Neural progenitor cell (in vitro differentiated cells): ENCODE results near the gene NDUFB2.

Source experiments
- EZH2phosphoT487 ChIP-seq: fragments of 200-600 bp; sonication (generic); IDR thresholded peaks from 2 replicates; pipeline ENCODE4 v1.6.1; 2017; ENCODE audit warnings: antibody characterized with exemption
- TF ChIP-seq, protein P1 (sequence below): fragments of 200-600 bp; sonication (generic); IDR thresholded peaks from 2 replicates; pipeline ENCODE4 v1.5.1; 2017; ENCODE audit warnings: antibody characterized with exemption, mild to moderate bottlenecking

DNA sequence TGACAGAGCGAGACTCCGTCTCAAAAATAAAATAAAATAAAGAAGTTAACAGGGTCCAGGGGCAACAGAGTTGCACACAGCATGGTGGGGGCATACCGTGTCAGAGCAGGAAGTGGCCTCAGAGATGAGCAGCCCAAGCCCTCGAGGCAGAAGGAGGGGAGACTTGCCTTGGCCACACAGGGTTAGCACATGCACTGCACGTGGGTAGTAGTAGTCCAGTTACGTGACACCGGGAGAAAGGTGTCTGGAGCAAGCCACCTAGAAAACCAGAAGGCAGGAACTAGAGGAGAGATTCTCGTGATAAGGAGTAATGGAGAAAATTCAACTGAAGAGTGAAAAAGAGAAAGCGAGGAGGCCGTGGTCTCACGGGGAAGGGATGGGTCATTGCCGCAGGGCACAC is 46.1 kb upstream of the NDUFB2 start:
- TF ChIP-seq, protein P1, sequence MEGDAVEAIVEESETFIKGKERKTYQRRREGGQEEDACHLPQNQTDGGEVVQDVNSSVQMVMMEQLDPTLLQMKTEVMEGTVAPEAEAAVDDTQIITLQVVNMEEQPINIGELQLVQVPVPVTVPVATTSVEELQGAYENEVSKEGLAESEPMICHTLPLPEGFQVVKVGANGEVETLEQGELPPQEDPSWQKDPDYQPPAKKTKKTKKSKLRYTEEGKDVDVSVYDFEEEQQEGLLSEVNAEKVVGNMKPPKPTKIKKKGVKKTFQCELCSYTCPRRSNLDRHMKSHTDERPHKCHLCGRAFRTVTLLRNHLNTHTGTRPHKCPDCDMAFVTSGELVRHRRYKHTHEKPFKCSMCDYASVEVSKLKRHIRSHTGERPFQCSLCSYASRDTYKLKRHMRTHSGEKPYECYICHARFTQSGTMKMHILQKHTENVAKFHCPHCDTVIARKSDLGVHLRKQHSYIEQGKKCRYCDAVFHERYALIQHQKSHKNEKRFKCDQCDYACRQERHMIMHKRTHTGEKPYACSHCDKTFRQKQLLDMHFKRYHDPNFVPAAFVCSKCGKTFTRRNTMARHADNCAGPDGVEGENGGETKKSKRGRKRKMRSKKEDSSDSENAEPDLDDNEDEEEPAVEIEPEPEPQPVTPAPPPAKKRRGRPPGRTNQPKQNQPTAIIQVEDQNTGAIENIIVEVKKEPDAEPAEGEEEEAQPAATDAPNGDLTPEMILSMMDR, result no peak
- TF ChIP-seq EZH2phosphoT487, result no peak
